Fibroblast of the aortic adventitia (primary cell): ENCODE data around the gene TYMP. TPM values are rescaled to one million over a fixed set of nuclear protein-coding genes. Genes with fewer than 3 reads are reported as not detected.

Experiments
- DNase-seq: peaks from one replicate; pipeline ENCODE4 v3.0.0-alpha.2; 2010; ENCODE audit warnings: low read depth
- H3K4me3 ChIP-seq: 2 replicates; pipeline ENCODE4 v1.5.1; 2011; ENCODE audit warnings: low read depth, mild to moderate bottlenecking, control low read depth, low read length, moderate library complexity
- total RNA-seq: library from RNA; depleted of rRNA; stranded (reverse); fragments of >200 nt; gene quantifications from 2 replicates; pipeline ENCODE4 v1.2.3, GENCODE V29; 2012; ENCODE audit warnings: low replicate concordance
- TF ChIP-seq, protein P1 (sequence below): IDR thresholded peaks from 2 replicates; pipeline ENCODE4 v1.5.1; 2011; ENCODE audit warnings: mild to moderate bottlenecking, low read length, control low read depth, inconsistent platforms; ENCODE audit not compliant: insufficient read depth

TYMP gene
- total RNA-seq, 1 donor: 23.7 TPM

DNA sequence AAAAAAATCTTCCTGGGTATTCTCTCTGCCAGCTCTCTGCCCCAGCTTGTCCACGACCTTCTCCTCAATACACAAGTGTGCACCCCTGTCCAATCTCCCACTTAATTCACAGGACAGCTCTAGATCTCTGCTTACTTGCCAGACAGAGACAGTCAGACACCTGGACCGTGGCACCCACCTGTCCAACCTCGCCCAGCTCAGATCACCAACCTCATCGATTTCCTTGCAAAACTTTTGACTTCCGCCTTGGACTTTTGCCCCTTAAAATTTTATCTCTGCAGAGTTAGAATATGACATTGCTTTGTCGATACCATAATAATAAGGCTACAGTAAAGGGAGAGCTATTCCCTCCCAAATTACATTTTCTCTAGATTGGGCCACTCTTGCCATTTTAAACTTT, 32.7 kb downstream of the TYMP start:
- DNase-seq: no peak
- TF ChIP-seq, protein P1, sequence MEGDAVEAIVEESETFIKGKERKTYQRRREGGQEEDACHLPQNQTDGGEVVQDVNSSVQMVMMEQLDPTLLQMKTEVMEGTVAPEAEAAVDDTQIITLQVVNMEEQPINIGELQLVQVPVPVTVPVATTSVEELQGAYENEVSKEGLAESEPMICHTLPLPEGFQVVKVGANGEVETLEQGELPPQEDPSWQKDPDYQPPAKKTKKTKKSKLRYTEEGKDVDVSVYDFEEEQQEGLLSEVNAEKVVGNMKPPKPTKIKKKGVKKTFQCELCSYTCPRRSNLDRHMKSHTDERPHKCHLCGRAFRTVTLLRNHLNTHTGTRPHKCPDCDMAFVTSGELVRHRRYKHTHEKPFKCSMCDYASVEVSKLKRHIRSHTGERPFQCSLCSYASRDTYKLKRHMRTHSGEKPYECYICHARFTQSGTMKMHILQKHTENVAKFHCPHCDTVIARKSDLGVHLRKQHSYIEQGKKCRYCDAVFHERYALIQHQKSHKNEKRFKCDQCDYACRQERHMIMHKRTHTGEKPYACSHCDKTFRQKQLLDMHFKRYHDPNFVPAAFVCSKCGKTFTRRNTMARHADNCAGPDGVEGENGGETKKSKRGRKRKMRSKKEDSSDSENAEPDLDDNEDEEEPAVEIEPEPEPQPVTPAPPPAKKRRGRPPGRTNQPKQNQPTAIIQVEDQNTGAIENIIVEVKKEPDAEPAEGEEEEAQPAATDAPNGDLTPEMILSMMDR: no peak
- no peak overlapping the region for H3K4me3 ChIP-seq

DNA sequence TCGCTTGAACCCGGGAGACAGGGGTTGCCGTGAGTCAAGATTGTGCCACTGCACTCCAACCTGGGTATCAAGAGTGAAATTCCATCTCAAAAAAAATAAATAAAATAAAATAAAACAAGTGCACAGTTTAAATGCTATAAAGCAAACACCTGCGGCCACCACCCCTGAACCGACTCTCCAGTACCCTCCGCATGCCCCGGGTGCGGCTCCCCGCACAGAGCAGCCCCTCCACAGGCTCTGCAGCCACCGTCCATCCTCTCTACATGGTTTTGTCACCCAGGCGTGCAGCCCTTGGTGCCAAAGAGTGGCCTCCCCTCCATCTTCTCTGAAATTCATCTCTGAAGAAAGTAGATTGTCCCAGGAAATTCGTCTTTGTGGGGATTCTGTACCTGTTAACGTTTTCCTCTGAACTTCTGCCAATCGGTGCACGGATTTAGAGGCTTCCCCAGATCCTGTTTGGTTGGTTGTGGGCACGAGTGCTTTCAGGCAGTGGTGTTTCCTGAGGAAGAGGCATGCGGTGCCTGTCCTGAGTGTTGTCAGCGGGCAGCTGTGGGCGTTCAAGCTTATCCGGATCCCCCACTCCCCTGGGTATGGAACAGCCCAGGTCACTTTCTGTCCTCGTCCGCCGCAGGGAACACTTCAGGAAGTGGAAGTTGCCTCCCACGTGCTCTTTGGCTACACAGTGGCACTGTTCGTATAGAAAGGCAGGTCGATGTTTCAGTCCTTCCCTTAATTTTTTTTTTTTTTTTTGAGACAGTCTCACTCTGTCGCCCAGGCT, 39.1 kb downstream of the TYMP start:
- DNase-seq: no peak
- TF ChIP-seq, protein P1: no peak
- H3K4me3 ChIP-seq: no peak overlapping the region

DNA sequence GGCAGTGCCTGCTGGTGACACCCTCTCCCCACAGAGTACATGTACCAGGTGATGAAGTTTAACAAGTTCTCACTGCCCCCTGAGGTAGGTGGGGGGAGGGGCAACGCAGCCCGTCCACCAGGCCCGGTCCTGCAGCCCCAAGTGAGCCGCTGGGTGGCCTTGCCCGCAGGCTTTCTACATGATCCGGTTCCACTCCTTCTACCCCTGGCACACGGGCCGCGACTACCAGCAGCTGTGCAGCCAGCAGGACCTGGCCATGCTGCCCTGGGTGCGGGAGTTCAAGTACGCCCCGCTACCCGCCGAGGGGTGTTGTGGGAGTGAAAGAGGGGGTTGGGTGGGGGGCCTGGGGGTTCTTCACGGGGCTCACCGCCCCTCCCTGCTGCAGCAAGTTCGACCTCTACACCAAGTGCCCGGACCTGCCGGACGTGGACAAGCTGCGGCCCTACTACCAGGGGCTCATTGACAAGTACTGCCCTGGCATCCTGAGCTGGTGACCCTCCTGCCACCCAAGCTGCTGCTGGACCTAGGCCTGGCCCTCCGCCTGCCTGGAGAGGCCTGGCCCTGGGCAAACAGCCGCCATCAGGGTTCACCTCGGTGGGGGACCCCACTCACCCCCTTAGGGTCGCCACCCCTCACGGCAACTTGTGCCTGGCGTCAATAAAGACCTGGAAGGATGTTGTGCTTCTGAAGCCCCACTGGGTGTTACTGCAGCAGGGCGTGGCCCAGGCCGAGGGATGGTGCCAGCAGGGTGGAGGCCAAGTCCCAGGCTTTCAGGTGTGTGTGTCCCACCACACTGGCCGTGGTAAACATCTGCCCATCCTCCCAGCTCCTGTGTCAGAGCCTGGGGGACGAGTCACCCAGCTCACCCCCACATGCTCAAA, 40.2 kb downstream of the TYMP start:
- no peak overlapping the region for H3K4me3 ChIP-seq
- no peak for DNase-seq
- TF ChIP-seq, protein P1: no peak

DNA sequence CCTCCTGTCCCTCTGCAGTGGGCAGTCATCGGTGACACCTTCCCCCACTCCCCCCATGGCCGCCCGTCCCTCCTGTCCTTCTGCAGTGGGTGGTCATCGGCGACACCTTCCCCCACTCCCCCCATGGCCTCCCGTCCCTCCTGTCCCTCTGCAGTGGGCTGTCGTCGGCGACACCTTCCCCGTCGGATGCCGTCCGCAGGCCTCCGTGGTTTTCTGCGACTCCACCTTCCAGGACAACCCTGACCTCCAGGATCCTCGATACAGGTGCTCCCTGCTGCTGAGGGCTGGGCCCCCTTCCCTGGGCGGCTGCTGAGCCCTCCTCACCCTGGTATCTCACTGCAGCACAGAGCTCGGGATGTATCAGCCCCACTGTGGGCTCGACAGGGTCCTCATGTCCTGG, 40.9 kb downstream of the TYMP start:
- TF ChIP-seq, protein P1: no peak
- DNase-seq: no peak

DNA sequence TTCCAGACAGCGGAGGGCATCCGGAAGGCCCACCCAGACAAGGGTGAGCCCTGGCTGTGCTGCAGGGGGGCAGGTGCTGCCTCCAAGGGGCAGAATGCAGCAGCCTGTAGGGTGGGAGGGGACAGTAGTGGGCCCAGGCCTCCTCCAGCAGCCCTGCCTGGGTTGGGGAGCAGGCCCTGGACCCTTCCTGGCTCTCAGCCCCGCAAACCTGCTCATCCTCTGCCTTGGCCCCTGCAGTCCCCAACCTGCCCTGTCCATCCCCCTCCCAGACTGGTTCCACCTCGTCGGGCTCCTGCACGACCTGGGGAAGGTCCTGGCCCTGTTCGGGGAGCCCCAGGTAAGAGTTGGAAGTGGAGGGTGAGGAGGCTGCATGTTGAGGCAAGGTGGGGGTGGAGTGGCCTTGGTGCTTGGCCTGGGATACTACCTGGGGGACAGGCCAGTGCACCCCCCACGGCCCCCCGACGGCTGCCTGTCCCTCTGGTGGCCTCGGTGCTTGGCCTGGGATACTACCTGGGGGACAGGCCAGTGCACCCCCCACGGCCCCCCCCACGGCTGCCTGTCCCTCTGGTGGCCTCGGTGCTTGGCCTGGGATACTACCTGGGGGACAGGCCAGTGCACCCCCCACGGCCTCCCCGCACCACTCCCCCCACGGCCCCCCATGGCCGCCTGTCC, 41.7 kb downstream of the TYMP start:
- DNase-seq: no peak
- no peak overlapping the region for H3K4me3 ChIP-seq
- TF ChIP-seq, protein P1: no peak

More for the DNA sequence above, 40.9 kb downstream of the TYMP start:
- H3K4me3 ChIP-seq: no peak overlapping the region

DNA sequence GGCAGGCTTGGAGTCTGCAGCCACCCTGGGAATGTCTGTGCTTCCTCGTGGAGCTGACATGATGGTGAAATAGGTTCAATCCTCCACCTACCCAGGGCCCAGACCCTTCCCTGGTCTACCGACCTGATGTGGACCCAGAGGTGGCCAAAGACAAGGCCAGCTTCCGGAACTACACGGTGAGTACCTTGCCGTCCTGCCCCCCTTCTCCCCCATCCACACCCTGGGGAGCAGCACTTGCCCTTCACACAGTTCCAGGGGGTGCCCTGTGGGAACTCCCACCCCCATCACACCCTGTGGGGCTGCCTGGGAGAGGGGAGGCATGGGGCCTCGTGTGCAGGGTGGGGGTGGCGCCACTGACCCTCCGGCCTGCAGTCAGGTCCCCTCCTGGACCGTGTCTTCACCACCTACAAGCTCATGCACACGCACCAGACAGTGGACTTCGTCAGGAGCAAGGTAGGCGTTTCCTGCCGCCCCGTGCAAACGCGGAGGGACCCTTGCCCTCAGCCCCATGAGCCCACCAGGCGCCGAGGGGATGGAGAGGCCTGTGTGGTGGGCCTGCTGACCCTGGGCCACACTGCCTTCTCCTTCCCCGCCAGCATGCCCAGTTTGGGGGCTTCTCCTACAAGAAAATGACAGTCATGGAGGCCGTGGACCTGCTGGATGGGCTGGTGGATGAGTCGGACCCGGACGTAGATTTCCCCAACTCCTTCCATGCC, 42.4 kb downstream of the TYMP start:
- TF ChIP-seq, protein P1: no peak
- no peak overlapping the region for H3K4me3 ChIP-seq
- no peak for DNase-seq
